ENCODE results near the gene DUSP10. TPM values are rescaled to one million over a fixed set of nuclear protein-coding genes. Genes with fewer than 3 reads are reported as not detected.

The DUSP10 gene
- total RNA-seq, 4 donors from 2014 or later, result 1.6 to 7.2 (median 4.9) TPM

DNA sequence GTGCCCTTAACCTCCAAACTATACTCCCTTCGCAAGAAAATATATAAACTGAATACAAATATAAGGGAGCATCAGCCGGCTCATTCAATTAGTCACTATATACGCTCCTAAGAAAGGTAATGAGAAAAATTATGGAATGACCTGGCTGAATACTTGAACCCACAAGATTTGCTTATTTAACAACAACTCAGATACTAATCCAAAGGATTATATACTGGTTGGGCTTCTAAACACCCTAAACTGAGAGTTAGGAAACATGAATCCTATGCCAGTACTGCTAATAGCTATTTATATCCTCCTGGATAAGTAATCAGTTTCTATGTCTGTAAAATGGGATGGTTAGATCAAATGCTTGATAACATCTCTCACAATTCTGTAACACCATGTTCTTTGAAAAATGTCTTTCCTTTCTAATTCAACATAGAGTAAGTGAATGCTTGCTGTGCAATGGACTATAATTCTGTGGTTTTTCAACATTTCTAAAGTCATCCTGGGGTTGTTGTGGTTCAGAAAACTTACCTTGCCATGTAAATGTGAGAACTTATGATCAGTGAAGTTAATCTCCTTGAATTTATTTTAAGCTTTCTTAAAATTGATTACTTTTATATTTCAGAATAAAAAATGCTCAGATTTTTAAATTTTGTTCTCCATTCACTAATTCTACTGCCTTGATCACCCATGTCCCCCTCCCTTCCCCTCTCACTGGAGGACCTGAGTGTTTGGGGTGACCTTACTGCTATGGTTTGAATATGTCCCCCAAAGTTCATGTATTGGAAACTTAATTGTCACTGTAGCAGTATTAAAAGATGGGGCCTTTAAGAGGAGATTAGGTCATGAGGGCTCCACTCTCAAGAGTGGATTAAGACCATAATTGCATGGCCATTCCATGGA is 14.5 kb downstream of the DUSP10 start:
- TF ChIP-seq, protein P1, sequence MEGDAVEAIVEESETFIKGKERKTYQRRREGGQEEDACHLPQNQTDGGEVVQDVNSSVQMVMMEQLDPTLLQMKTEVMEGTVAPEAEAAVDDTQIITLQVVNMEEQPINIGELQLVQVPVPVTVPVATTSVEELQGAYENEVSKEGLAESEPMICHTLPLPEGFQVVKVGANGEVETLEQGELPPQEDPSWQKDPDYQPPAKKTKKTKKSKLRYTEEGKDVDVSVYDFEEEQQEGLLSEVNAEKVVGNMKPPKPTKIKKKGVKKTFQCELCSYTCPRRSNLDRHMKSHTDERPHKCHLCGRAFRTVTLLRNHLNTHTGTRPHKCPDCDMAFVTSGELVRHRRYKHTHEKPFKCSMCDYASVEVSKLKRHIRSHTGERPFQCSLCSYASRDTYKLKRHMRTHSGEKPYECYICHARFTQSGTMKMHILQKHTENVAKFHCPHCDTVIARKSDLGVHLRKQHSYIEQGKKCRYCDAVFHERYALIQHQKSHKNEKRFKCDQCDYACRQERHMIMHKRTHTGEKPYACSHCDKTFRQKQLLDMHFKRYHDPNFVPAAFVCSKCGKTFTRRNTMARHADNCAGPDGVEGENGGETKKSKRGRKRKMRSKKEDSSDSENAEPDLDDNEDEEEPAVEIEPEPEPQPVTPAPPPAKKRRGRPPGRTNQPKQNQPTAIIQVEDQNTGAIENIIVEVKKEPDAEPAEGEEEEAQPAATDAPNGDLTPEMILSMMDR (IDR thresholded peaks at IDR 0.05), result no peak
- TF ChIP-seq POLR2A (IDR thresholded peaks at IDR 0.05) (no peak), POLR2AphosphoS5 (IDR thresholded peaks at IDR 0.05) (no peak), EP300 (IDR thresholded peaks at IDR 0.05; ENCODE audit: low read depth) (no peak)
- Histone ChIP-seq H3K4me1 (peaks cover 4 to 48% (median 21%) of the 10 kb centered on the region in 4 donors), H3K9me3 (no peaks in the 10 kb centered on the region), H3K36me3 (no peaks in the 10 kb centered on the region), H3K4me3 (no peak overlapping the region), H3K27ac (peak overlapping the region; percentile 50 to 73 (median 64)), H3K27me3 (no peaks in the 10 kb centered on the region)
- WGBS, 2 donors (ENCODE audit: low coverage in 1 of 2), result 77 to 90% methylated on average over 3 of the region's 3 CpGs
- DNase-seq, result no peak
- intact Hi-C loops (cut with DNase I; ENCODE audit: low total_unique reads), result no loop called here
- in situ Hi-C loops (cut with MboI; ENCODE audit: low pct_ligation_motif_present in 1 of 4, low pct_unique_long_range_greater_than_20kb in 1 of 4, low sequenced_read_pairs in 3 of 4), result loop anchor here in 2 of 4 donors (25.0 kb wide), 3 partner anchors 840 to 915 kb away; partner anchors contain the start of gene HLX (in 1 of the 2)

DNA sequence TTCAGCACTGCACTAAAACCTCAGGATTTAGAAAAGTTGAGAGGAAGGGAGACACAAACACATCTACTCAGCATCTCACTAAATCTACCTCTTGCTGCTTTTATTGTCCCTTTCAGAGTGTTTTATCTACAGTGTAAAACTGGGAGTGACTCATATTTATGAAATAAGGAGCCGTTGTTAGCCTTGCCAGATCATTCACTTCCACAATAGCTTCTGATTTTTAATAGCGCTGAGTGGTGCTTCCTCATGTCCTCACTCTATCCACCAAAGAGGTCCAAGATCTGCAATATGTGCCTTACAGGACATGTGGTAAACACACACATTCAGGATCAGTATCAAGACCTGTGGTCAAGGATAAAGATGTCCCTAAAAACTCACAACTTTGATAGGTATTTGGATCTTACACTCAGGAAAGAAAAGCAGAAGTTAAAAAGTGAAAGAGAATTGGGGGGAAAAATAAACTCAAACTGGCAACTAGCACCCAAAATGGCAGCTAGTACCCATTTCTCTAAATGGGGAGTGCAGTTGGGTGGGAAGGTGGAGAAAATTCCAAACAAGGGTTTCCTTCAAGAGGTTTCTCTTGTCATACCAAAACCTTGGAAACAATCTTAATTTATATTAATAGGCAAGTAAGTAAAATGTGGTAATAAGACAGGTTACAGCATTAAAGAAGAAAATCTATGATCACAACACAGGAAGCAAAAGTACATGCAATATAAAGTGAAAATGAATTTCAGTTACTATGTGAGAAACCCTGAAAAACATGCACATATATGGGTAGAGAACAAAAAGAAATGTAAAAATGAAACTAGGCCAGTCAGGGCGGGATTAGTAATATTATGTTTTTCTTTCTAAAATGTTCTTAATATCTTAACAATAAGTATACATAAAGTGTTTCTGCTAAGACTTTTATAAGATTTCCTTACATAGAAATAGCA is 15.9 kb downstream of the DUSP10 start:
- peaks cover 4 to 50% (median 21%) of the 10 kb centered on the region in 4 donors for H3K4me1 ChIP-seq
- WGBS, 2 donors (ENCODE audit: low coverage in 1 of 2), result 42 to 84% methylated on average over 2 to 3 of the region's 3 CpGs
- no peak for DNase-seq
- no peak overlapping the region for H3K4me3 ChIP-seq
- H3K36me3 ChIP-seq, result no peaks in the 10 kb centered on the region
- intact Hi-C loops (cut with DNase I; ENCODE audit: low total_unique reads), result no loop called here
- in situ Hi-C loops (cut with MboI; ENCODE audit: low pct_ligation_motif_present in 1 of 4, low pct_unique_long_range_greater_than_20kb in 1 of 4, low sequenced_read_pairs in 3 of 4), result loop anchor here in 2 of 4 donors (25.0 kb wide), 3 partner anchors 839 to 914 kb away; partner anchors contain the start of gene HLX (in 1 of the 2)
- H3K27me3 ChIP-seq, result no peaks in the 10 kb centered on the region
- H3K9me3 ChIP-seq, result no peaks in the 10 kb centered on the region
- TF ChIP-seq POLR2AphosphoS5 (IDR thresholded peaks at IDR 0.05) (peak in 1 of 3 donors; percentile 20), EP300 (IDR thresholded peaks at IDR 0.05; ENCODE audit: low read depth) (no peak)
- TF ChIP-seq, protein P1 (IDR thresholded peaks at IDR 0.05), result no peak
- H3K27ac ChIP-seq, result peak overlapping the region; percentile 50 to 73 (median 64)

DNA sequence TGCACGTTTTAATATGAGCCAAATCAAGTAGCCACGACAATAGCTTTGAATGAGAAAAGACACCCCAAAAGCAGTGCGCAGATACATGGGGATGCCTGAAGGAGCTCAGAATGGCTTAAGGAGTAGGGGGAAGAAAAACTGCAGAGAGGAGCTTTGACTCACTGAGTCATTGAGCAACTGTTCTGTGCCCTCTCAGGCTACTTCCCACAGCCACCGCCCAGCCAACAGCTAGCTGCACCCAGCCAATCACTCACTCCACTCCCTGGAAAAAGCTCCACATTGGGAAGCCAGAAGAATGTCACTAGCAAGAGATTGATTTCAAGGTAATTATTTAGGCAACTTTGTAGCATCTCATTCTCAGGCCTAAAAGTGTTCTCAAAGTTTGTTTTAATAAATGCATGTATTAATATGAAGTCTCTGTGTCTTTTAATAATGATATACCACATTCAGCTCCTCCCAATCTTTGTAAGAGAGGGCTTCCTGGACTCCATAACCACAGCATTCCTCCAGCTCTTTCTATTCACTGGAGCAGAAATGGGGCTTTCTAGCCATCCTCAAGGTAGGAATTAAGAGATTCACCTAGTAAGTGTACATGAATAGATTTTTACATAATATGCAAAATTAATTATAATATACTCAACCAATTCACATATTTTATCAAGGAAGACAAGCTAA is 16.8 kb downstream of the DUSP10 start:
- H3K9me3 ChIP-seq, result no peaks in the 10 kb centered on the region
- TF ChIP-seq POLR2A (IDR thresholded peaks at IDR 0.05) (no peak), POLR2AphosphoS5 (IDR thresholded peaks at IDR 0.05) (no peak), EP300 (IDR thresholded peaks at IDR 0.05; ENCODE audit: low read depth) (no peak)
- TF ChIP-seq, protein P1 (IDR thresholded peaks at IDR 0.05), result no peak
- in situ Hi-C loops (cut with MboI; ENCODE audit: low pct_ligation_motif_present in 1 of 4, low pct_unique_long_range_greater_than_20kb in 1 of 4, low sequenced_read_pairs in 3 of 4) (loop anchor here in 2 of 4 donors (25.0 kb wide), 3 partner anchors 838 to 913 kb away; partner anchors contain the start of gene HLX (in 1 of the 2)), intact Hi-C loops (cut with DNase I; ENCODE audit: low total_unique reads) (no loop called here)
- peaks cover 4 to 51% (median 21%) of the 10 kb centered on the region in 4 donors for H3K4me1 ChIP-seq
- H3K4me3 ChIP-seq, result no peak overlapping the region
- peak overlapping the region; percentile 50 to 73 (median 64) for H3K27ac ChIP-seq
- H3K36me3 ChIP-seq, result no peaks in the 10 kb centered on the region
- H3K27me3 ChIP-seq, result no peaks in the 10 kb centered on the region
- WGBS, 2 donors (ENCODE audit: low coverage in 1 of 2), result 86 to 96% methylated on average over 3 to 4 of the region's 4 CpGs
- peak; percentile 21 for DNase-seq
